ENCODE data around the gene JTB.

The JTB gene

DNA sequence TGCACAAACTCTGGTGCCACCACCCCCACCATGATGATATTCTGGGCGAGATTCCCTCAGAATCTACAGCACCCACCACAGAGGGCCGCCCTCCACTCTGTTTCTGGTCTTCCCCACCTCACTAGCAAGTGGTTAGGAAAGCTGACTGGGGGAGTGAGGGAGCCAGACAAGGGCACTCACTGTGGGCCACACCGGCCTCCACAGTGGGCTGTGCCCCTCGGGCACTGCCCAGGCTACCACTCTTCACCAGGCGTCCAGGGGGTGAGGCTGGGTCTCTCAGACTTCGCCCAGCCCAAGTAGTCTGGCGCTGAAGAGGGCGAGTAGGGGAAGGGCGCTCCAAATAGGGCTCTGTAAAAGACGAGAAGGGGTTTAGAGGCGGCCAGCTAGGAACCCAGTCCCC is 43.5 kb downstream of the JTB start:
- Histone ChIP-seq H3K4me1 (ENCODE audit: control insufficient read depth, insufficient read depth, low read length) (no peaks in the 10 kb centered on the region), H3K27ac (ENCODE audit: low read length) (no peak overlapping the region), H3K9me3 (ENCODE audit: control insufficient read depth, insufficient read depth, low read length) (no peaks in the 10 kb centered on the region), H3K27me3 (ENCODE audit: control insufficient read depth, insufficient read depth, low read length) (no peaks in the 10 kb centered on the region), H3K4me3 (ENCODE audit: low read length) (no peak overlapping the region), H3K36me3 (ENCODE audit: control insufficient read depth, insufficient read depth, low read length) (peaks cover 42% of the 10 kb centered on the region)
- no CpG with 5 or more reads among the region's 11 CpGs for WGBS (ENCODE audit: insufficient coverage, insufficient read length)
- no peak for DNase-seq (ENCODE audit: low read depth, low spot score)

DNA sequence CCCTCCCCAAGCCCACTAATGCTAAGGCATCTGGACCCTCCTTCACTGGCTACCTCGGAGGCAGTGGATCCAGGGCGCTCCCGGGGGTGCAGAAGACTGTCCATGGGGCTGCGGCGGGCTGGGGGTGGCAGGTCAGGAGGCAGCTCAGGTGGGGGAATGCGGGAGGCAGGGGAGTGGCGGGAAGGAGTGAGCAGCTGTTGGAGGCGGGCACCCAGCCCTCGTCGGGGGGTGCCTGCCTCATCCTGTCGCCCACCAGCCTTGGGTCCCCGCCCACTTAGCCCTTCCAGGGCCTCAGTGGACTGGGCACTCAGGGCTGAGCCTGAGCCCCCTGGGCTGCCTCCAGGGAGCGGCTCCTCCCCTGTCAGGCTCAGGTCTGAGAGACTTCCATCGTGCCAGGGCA is 44.0 kb downstream of the JTB start:
- H3K27me3 ChIP-seq (ENCODE audit: control insufficient read depth, insufficient read depth, low read length): no peaks in the 10 kb centered on the region
- H3K36me3 ChIP-seq (ENCODE audit: control insufficient read depth, insufficient read depth, low read length): peaks cover 42% of the 10 kb centered on the region
- H3K4me1 ChIP-seq (ENCODE audit: control insufficient read depth, insufficient read depth, low read length): no peaks in the 10 kb centered on the region
- no peaks in the 10 kb centered on the region for H3K9me3 ChIP-seq (ENCODE audit: control insufficient read depth, insufficient read depth, low read length)
- no peak overlapping the region for H3K27ac ChIP-seq (ENCODE audit: low read length)
- no peak for DNase-seq (ENCODE audit: low read depth, low spot score)
- no CpG with 5 or more reads among the region's 14 CpGs for WGBS (ENCODE audit: insufficient coverage, insufficient read length)
- H3K4me3 ChIP-seq (ENCODE audit: low read length): no peak overlapping the region

DNA sequence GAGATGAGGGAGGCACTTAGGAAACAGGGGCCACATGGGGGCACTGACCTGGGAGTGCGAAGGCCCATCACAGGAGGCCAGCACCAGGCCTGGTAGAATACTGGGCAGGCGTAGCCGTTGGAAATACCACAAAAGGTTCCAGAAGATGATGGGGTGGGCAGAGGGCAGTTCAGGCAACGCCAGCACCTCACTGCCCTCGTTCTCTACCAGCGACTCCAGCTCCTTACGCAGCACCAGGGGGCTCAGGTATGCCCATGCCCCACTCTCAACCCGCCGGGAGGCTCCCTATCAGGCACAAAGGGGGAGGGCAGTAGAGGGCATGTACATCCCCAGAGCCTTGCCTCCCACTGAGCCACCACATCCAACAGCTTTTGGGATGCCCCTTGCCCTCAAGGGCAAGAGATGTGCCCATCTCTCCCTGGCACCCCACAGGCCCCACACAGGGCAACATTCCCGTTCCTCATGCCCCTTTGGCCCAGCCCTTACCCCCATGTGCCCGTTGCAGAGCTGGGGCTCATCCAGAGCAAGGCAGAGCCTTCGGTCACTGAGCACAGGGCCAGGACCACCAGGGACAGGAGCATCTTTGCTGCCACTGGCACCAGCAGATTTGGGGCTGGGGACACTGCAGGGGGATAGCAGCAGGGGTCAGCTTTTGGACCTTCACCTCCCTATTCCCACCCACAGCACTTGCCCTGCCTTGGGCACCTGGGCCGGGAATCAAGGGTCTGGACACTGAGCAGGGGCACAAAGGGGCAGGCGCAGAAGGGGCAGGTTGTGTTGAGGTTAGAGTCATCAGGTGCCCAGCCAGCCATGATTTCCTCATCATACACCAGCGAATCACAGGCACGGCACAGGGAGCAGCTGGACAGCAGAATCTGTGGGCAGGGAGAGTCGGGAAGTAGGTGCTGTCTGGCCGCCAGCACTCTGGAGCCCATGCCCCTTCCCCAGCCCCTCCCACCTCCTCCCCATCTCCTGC is 45.0 kb downstream of the JTB start:
- no peak overlapping the region for H3K27ac ChIP-seq (ENCODE audit: low read length)
- no peak for DNase-seq (ENCODE audit: low read depth, low spot score)
- no CpG with 5 or more reads among the region's 18 CpGs for WGBS (ENCODE audit: insufficient coverage, insufficient read length)
- no peak overlapping the region for H3K4me3 ChIP-seq (ENCODE audit: low read length)
- H3K4me1 ChIP-seq (ENCODE audit: control insufficient read depth, insufficient read depth, low read length): no peaks in the 10 kb centered on the region
- no peaks in the 10 kb centered on the region for H3K9me3 ChIP-seq (ENCODE audit: control insufficient read depth, insufficient read depth, low read length)
- H3K36me3 ChIP-seq (ENCODE audit: control insufficient read depth, insufficient read depth, low read length): peaks cover 40% of the 10 kb centered on the region
- H3K27me3 ChIP-seq (ENCODE audit: control insufficient read depth, insufficient read depth, low read length): no peaks in the 10 kb centered on the region

DNA sequence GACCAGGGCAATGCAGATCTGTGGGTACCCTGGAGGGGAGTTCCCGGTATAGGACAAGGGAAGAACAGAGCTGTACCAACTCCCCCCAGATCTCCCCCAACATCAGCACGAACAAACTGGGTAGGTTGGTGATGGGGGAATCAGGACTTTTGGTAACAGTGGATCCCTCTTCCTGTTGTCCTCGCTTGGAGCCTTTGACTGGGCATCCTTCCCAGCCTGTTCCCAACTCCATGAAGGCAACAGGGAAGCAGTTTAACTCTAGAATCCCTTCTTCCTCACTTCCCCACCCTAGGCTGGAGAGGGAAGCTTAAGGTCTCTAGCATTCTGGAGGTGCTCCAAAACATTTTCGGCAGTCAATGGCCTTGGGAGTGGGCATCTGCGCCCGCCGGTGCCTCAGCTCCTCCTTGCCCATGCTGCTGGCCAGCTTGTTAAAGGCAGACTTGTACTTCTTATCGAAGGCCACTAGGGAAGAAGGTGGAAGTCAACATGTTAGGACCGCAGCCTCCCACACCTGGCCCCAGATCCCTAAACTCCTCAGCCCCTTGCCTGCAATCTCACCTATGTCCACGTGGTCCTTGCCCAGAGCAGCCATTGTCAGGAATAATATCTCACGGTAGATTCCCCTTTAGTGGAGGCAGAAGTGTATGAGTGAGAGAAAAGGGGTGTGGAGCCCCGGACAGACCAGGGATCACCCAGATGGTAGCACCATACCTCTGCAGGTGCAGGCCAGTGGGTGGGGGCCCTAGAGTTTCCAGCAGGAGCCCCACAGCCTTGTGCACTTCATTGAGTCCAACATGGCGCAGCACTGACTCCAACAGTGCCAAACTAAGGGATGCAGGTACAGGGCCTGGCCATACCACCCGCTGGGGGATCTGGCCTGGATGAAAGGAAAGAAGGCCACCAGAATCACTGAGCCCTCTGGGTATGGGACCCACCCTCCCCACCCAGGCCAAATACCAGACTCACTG is 47.2 kb downstream of the JTB start:
- no CpG with 5 or more reads among the region's 14 CpGs for WGBS (ENCODE audit: insufficient coverage, insufficient read length)
- peaks cover 21% of the 10 kb centered on the region for H3K36me3 ChIP-seq (ENCODE audit: control insufficient read depth, insufficient read depth, low read length)

DNA sequence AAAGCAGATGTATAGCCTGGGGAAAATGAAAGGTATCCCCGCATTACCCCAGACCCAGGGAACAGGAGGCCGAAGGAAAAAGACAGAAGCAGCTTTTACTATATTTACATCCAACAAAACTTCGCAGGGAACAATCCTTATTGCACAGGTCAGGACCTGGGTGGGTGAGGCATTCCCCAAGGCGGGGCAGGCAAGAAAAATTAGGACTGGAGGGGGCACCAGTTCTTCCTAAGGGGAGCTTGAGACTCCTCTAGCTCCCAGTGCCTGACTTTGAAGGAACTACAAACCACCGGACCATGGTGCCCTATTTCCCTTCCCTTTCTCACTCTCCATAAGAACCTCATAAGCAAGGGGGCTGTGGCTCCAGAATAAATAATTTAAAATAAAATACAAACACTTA is 48.0 kb downstream of the JTB start:
- no peak for DNase-seq (ENCODE audit: low read depth, low spot score)
- H3K4me1 ChIP-seq (ENCODE audit: control insufficient read depth, insufficient read depth, low read length): no peaks in the 10 kb centered on the region
- H3K36me3 ChIP-seq (ENCODE audit: control insufficient read depth, insufficient read depth, low read length): peaks cover 17% of the 10 kb centered on the region
- no peaks in the 10 kb centered on the region for H3K9me3 ChIP-seq (ENCODE audit: control insufficient read depth, insufficient read depth, low read length)
- H3K4me3 ChIP-seq (ENCODE audit: low read length): no peak overlapping the region
- H3K27ac ChIP-seq (ENCODE audit: low read length): no peak overlapping the region
- WGBS (ENCODE audit: insufficient coverage, insufficient read length): no CpG with 5 or more reads among the region's 5 CpGs
- H3K27me3 ChIP-seq (ENCODE audit: control insufficient read depth, insufficient read depth, low read length): no peaks in the 10 kb centered on the region

More for the DNA sequence above, 47.2 kb downstream of the JTB start:
- H3K4me1 ChIP-seq (ENCODE audit: control insufficient read depth, insufficient read depth, low read length): no peaks in the 10 kb centered on the region
- H3K27ac ChIP-seq (ENCODE audit: low read length): no peak overlapping the region
- no peak overlapping the region for H3K4me3 ChIP-seq (ENCODE audit: low read length)
- DNase-seq (ENCODE audit: low read depth, low spot score): no peak
- no peaks in the 10 kb centered on the region for H3K27me3 ChIP-seq (ENCODE audit: control insufficient read depth, insufficient read depth, low read length)
- H3K9me3 ChIP-seq (ENCODE audit: control insufficient read depth, insufficient read depth, low read length): no peaks in the 10 kb centered on the region

DNA sequence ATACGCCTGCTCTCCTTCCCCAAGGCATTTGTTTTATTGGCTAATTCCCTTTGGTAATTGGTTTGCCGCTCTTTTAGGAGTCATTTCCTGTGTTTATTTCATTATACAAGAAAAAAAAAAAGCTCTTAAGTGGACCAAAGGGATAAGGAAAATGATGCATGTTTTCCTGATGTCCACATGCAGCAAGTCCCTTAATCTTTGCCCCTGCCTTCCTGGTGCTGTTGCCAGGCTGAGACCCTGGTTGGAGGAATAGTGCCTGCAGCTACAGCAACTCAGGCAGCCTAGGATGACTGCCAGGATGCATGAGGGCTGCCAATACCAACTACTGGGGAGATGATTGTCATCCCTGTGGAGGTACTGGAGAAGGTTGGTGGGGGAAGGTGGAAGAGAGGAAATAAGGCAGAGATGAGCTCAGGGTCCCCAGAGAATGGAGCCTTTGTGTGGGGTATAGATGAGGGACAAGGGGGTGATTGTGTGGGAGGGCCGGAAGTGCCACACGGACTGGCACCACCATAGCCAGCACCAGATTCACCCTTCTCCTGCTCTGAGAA is 48.6 kb downstream of the JTB start:
- Histone ChIP-seq H3K27me3 (ENCODE audit: control insufficient read depth, insufficient read depth, low read length) (no peaks in the 10 kb centered on the region), H3K36me3 (ENCODE audit: control insufficient read depth, insufficient read depth, low read length) (peaks cover 17% of the 10 kb centered on the region), H3K4me1 (ENCODE audit: control insufficient read depth, insufficient read depth, low read length) (no peaks in the 10 kb centered on the region), H3K27ac (ENCODE audit: low read length) (no peak overlapping the region), H3K4me3 (ENCODE audit: low read length) (no peak overlapping the region), H3K9me3 (ENCODE audit: control insufficient read depth, insufficient read depth, low read length) (no peaks in the 10 kb centered on the region)
- DNase-seq (ENCODE audit: low read depth, low spot score): no peak
- WGBS (ENCODE audit: insufficient coverage, insufficient read length): no CpG with 5 or more reads among the region's 4 CpGs

DNA sequence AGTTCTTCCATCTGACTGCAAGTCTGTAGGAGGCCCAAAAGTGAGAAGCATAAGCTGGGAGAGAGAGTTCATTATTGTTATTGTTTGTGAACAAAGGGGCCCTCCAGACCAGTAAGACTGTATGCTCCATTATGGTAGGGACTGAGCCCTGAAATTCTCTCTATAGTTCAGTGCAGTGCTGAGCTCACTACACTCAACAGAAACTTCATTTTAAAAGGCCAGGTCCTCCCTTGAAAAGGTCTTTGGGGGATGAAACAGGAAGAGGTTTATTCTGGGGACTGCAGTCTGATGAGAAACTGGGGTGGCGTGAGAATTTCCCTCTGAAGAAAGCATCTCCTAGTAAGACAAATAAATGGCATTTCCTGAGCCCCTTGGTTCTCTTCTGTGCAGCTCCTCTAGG is 49.2 kb downstream of the JTB start:
- Histone ChIP-seq H3K9me3 (ENCODE audit: control insufficient read depth, insufficient read depth, low read length) (no peaks in the 10 kb centered on the region), H3K4me3 (ENCODE audit: low read length) (no peak overlapping the region), H3K36me3 (ENCODE audit: control insufficient read depth, insufficient read depth, low read length) (peaks cover 11% of the 10 kb centered on the region), H3K4me1 (ENCODE audit: control insufficient read depth, insufficient read depth, low read length) (no peaks in the 10 kb centered on the region), H3K27ac (ENCODE audit: low read length) (no peak overlapping the region), H3K27me3 (ENCODE audit: control insufficient read depth, insufficient read depth, low read length) (no peaks in the 10 kb centered on the region)
- no CpG with 5 or more reads among the region's 1 CpG for WGBS (ENCODE audit: insufficient coverage, insufficient read length)
- no peak for DNase-seq (ENCODE audit: low read depth, low spot score)

DNA sequence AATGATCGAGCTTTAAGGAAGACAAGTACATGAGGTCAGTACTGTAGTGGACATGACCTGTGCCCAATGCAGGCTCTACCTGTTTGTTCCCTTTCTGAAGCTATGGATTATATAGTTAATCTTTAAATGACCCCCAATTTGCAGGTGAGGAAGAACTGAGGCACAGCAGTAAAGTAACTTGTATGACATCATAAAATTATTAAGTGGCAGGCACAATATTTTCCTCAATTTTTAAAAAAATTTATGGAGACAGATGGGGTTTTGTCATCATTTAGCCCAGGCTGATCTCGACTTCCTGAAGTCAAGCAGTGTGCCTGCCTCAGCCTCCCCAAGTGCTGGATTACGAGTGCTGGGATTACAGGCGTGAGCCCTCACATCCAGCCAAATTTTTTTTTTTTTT is 51.1 kb downstream of the JTB start:
- Histone ChIP-seq H3K9me3 (ENCODE audit: control insufficient read depth, insufficient read depth, low read length) (no peaks in the 10 kb centered on the region), H3K27me3 (ENCODE audit: control insufficient read depth, insufficient read depth, low read length) (no peaks in the 10 kb centered on the region), H3K4me1 (ENCODE audit: control insufficient read depth, insufficient read depth, low read length) (no peaks in the 10 kb centered on the region), H3K4me3 (ENCODE audit: low read length) (no peak overlapping the region), H3K27ac (ENCODE audit: low read length) (no peak overlapping the region), H3K36me3 (ENCODE audit: control insufficient read depth, insufficient read depth, low read length) (0 out of 2 replicates have a peak, but pooled peaks cover 4% of the 10 kb centered on the region)
- WGBS (ENCODE audit: insufficient coverage, insufficient read length): no CpG with 5 or more reads among the region's 4 CpGs
- DNase-seq (ENCODE audit: low read depth, low spot score): no peak

All from iPS DF 6.9 (cell line).